ENCODE measurements around the gene CDH4.

GRCh38 chr20:61385296-61385695 is 133.2 kb downstream of the CDH4 start:
- TF ChIP-seq CTCF (IDR thresholded peaks at IDR 0.05; ENCODE audit: insufficient read depth, low read depth, low read length) (no peak), EZH2 (IDR thresholded peaks at IDR 0.05; ENCODE audit: insufficient read depth, low read length) (no peak)

Data from astrocyte (in vitro differentiated cells and primary cell).